Measurements from ENCODE around the gene CDH4. TPM values are rescaled to one million over a fixed set of nuclear protein-coding genes. Genes with fewer than 3 reads are reported as not detected.
"Not testable (repeated sequence)": the region's sequence is repeated elsewhere in the genome, so short reads cannot be mapped to it uniquely, and the experiment has no call there.

Gene CDH4
- total RNA-seq, 1 donor from 2014 or later, result 0.99 TPM

DNA sequence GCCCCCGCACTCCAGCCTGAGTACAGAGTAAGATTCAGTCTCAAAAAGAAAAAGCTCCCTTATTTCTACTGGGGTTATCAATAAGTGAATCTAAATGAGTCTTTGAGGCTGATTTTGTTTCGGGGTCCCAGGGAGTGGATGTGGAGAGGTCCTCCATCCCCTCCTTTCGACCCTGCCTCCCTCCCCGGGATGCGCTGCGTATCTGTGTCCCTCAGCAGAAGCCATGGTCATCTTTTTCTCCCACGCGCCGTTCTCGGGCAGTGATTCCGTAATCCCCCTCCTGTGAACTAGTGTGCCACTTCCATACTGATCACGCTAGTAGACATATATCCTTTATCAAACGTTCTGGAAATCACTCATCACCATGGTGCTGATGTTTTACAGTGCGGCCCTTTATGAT, 152.9 kb downstream of the CDH4 start:
- DNase-seq (ENCODE audit: low spot score), result no peak
- TF ChIP-seq, protein P1, sequence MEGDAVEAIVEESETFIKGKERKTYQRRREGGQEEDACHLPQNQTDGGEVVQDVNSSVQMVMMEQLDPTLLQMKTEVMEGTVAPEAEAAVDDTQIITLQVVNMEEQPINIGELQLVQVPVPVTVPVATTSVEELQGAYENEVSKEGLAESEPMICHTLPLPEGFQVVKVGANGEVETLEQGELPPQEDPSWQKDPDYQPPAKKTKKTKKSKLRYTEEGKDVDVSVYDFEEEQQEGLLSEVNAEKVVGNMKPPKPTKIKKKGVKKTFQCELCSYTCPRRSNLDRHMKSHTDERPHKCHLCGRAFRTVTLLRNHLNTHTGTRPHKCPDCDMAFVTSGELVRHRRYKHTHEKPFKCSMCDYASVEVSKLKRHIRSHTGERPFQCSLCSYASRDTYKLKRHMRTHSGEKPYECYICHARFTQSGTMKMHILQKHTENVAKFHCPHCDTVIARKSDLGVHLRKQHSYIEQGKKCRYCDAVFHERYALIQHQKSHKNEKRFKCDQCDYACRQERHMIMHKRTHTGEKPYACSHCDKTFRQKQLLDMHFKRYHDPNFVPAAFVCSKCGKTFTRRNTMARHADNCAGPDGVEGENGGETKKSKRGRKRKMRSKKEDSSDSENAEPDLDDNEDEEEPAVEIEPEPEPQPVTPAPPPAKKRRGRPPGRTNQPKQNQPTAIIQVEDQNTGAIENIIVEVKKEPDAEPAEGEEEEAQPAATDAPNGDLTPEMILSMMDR (IDR thresholded peaks at IDR 0.05), result no peak
- Mint-ChIP-seq H3K4me3 (ENCODE audit: unreplicated experiment) (no peak overlapping the region), H3K4me1 (ENCODE audit: low read depth) (no peaks in the 10 kb centered on the region), H3K36me3 (ENCODE audit: low read depth) (peaks cover 1% of the 10 kb centered on the region), H3K27ac (ENCODE audit: unreplicated experiment) (no peak overlapping the region), H3K9me3 (ENCODE audit: low read depth) (peaks cover 4% of the 10 kb centered on the region), H3K27me3 (ENCODE audit: low read depth) (no peaks in the 10 kb centered on the region)

DNA sequence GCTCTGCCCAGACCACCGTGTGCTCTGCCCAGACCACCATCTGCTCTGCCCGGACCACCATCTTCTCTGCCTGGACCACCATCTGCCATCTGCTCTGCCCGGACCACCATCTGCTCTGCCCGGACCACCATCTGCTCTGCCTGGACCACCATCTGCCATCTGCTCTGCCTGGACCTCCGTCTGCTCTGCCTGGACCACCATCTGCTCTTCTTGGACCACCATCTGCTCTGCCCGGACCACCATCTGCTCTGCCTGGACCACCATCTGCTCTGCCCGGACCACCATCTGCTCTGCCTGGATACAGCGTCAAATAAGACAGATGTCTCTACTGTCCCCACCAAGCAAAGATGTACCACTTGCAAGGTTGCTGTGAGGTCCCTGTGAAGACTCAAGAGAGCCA, 154.7 kb downstream of the CDH4 start:
- not testable (repeated sequence) for H3K27me3 Mint-ChIP-seq (ENCODE audit: low read depth); H3K9me3 Mint-ChIP-seq (ENCODE audit: low read depth); H3K4me1 Mint-ChIP-seq (ENCODE audit: low read depth); H3K27ac Mint-ChIP-seq (ENCODE audit: unreplicated experiment); H3K36me3 Mint-ChIP-seq (ENCODE audit: low read depth); DNase-seq (ENCODE audit: low spot score); H3K4me3 Mint-ChIP-seq (ENCODE audit: unreplicated experiment)

DNA sequence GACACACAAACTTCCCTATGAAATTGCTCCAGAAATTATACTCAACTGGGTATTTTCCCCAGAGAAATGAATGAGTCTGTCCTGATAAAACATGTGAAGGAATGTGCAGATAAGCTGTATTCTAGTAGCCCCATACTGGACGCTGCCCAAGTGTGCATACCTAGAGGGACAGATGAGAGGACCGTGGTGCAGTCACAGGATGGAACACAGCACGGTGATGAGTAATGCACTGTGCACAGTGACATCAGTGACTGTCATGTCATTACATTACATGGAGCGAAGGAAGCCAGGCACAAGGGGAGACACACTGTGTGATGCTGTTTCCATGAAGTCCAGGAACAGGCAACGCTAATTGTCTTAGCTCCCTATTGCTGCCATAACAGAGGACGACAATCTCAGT, 155.5 kb downstream of the CDH4 start:
- no peak for DNase-seq (ENCODE audit: low spot score)

DNA sequence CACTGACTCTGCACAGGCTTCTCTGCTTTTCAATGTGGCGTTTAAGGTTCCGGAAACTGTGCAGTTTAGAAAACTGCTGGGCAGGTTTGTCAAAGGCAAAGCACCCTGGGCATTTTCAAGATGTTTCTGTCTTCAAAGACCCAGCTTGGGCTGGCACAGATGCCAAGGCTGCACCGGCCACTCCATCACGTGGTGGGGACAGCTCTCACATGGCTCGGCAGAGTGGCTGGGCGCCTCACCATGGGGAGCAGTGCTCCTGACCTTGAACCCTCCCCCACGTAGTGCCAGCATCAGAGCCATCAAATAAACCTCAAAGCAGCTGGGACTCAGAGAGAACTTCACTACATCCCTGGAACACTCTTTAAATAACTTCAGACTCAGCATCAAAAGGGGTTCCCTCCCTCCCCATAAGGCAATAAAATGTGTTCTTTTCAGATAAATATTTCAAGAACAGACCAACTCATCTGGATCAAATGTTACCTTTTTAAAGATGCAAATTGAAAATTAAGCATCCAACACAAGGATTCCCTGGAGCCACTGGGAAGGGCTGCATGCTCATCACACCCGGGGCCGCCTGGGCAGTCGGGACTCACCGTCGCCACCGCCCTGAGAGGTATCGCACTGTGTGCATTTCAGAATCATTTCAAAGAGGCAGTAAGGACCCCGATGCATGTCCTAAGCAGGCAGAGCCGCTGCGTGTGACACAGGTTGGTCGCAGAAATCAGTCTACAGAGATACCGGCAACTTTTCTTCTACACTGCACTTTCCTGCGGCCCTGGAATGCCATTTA, 157.1 kb downstream of the CDH4 start:
- no peaks in the 10 kb centered on the region for H3K27me3 Mint-ChIP-seq (ENCODE audit: low read depth)
- peaks cover 3% of the 10 kb centered on the region for H3K9me3 Mint-ChIP-seq (ENCODE audit: low read depth)
- TF ChIP-seq, protein P1 (IDR thresholded peaks at IDR 0.05), result no peak
- no peak overlapping the region for H3K27ac Mint-ChIP-seq (ENCODE audit: unreplicated experiment)
- H3K36me3 Mint-ChIP-seq (ENCODE audit: low read depth), result peaks cover 1% of the 10 kb centered on the region
- DNase-seq (ENCODE audit: low spot score), result no peak
- no peak overlapping the region for H3K4me3 Mint-ChIP-seq (ENCODE audit: unreplicated experiment)
- H3K4me1 Mint-ChIP-seq (ENCODE audit: low read depth), result no peaks in the 10 kb centered on the region

More for the DNA sequence above, 155.5 kb downstream of the CDH4 start:
- H3K36me3 Mint-ChIP-seq (ENCODE audit: low read depth), result peaks cover 1% of the 10 kb centered on the region
- TF ChIP-seq, protein P1 (IDR thresholded peaks at IDR 0.05), result no peak
- H3K4me1 Mint-ChIP-seq (ENCODE audit: low read depth), result no peaks in the 10 kb centered on the region
- H3K9me3 Mint-ChIP-seq (ENCODE audit: low read depth), result no peaks in the 10 kb centered on the region
- H3K27me3 Mint-ChIP-seq (ENCODE audit: low read depth), result no peaks in the 10 kb centered on the region
- H3K27ac Mint-ChIP-seq (ENCODE audit: unreplicated experiment), result no peak overlapping the region
- no peak overlapping the region for H3K4me3 Mint-ChIP-seq (ENCODE audit: unreplicated experiment)

DNA sequence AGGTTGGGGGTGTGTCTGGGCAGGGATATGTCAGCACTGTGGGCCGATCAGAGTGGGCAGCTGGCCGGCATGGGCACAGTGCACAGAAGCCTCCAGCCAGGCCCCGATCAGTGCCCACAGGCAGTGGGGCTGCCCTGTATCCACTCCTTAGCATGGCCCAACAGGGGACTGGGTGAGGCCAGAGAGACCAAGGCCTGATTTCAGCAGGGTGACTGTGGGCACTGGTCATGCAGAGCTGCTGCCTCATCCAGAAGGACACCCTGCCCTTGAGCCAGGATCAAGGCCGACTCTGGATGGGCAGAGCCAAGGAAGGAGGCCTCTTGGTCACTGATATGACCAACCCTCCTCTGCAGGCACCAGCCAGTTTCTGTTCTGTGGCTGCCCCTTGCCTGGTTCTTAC, 159.7 kb downstream of the CDH4 start:
- H3K4me1 Mint-ChIP-seq (ENCODE audit: low read depth), result no peaks in the 10 kb centered on the region
- H3K36me3 Mint-ChIP-seq (ENCODE audit: low read depth), result peaks cover 1% of the 10 kb centered on the region
- TF ChIP-seq, protein P1 (IDR thresholded peaks at IDR 0.05), result no peak
- H3K4me3 Mint-ChIP-seq (ENCODE audit: unreplicated experiment), result no peak overlapping the region
- DNase-seq (ENCODE audit: low spot score), result no peak
- peaks cover 3% of the 10 kb centered on the region for H3K9me3 Mint-ChIP-seq (ENCODE audit: low read depth)
- H3K27ac Mint-ChIP-seq (ENCODE audit: unreplicated experiment), result no peak overlapping the region
- H3K27me3 Mint-ChIP-seq (ENCODE audit: low read depth), result no peaks in the 10 kb centered on the region

DNA sequence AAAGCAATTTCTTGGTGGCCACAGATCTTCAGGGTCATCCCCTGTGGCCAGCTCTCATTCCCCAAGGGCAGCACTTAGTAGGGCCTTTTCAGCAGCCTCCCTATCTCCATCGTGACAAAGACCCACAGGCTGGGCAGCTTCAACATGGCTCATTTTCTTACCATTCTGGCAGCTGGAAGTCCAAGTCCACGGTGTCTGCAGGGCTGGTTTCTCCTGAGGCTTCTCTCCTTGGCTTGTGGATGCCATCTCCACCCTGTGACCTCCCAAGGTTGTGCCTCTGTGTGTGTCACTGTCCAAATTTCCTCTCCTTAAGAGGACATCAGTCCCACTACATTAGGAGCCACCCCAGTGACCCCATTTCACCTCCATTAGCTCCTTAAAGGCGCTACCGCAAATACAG, 161.7 kb downstream of the CDH4 start:
- DNase-seq (ENCODE audit: low spot score), result no peak
- Mint-ChIP-seq H3K36me3 (ENCODE audit: low read depth) (no peaks in the 10 kb centered on the region), H3K27ac (ENCODE audit: unreplicated experiment) (no peak overlapping the region), H3K27me3 (ENCODE audit: low read depth) (no peaks in the 10 kb centered on the region), H3K9me3 (ENCODE audit: low read depth) (peaks cover 3% of the 10 kb centered on the region), H3K4me3 (ENCODE audit: unreplicated experiment) (no peak overlapping the region), H3K4me1 (ENCODE audit: low read depth) (no peaks in the 10 kb centered on the region)
- TF ChIP-seq, protein P1 (IDR thresholded peaks at IDR 0.05), result no peak
